ENCODE data around the gene CUEDC1.

GRCh38 chr17:57972151-57972550 lies 16.9 kb upstream of the CUEDC1 start:
- no peak for TF ChIP-seq POLR2A (IDR thresholded peaks at IDR 0.05)
- no peak for TF ChIP-seq CTCF (IDR thresholded peaks at IDR 0.05)
